ENCODE data around the gene TPCN2.

DNA sequence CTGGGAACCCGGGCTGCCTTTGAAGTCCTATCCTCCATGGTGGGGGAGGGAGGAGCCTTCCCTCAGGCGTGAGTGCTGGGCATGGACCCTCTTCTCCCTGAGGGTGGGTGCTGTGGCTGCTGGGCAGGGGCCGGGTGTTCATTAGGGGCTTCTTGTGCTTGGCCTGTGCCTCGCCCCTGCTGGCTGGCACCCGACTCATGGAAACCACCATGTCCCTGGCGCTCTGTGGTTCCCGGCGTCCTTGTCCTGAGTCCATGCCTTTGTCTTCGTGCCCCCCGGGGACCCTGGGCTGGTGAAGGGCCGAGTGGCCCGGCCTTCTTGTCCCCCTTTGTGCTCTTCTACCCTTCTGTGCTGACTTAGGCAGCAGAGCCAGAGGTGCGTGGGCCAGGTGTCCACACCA is 23.2 kb downstream of the TPCN2 start:
- TF ChIP-seq, protein P1, sequence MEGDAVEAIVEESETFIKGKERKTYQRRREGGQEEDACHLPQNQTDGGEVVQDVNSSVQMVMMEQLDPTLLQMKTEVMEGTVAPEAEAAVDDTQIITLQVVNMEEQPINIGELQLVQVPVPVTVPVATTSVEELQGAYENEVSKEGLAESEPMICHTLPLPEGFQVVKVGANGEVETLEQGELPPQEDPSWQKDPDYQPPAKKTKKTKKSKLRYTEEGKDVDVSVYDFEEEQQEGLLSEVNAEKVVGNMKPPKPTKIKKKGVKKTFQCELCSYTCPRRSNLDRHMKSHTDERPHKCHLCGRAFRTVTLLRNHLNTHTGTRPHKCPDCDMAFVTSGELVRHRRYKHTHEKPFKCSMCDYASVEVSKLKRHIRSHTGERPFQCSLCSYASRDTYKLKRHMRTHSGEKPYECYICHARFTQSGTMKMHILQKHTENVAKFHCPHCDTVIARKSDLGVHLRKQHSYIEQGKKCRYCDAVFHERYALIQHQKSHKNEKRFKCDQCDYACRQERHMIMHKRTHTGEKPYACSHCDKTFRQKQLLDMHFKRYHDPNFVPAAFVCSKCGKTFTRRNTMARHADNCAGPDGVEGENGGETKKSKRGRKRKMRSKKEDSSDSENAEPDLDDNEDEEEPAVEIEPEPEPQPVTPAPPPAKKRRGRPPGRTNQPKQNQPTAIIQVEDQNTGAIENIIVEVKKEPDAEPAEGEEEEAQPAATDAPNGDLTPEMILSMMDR (IDR thresholded peaks at IDR 0.05), result no peak
- TF ChIP-seq EP300 (IDR thresholded peaks at IDR 0.05), result no peak
